ENCODE data around the gene RBP4. TPM values are rescaled to one million over a fixed set of nuclear protein-coding genes. Genes with fewer than 3 reads are reported as not detected.
A peak's percentile ranks its signal among the peaks of the same experiment; 100 is the strongest.

RBP4 gene
- total RNA-seq, 1 donor from 2014 or later, result 0.56 TPM

- H3K4me1 Mint-ChIP-seq (ENCODE audit: unreplicated experiment), result peaks cover 6% of the 10 kb centered on the region
- peaks cover 4% of the 10 kb centered on the region for H3K36me3 Mint-ChIP-seq (ENCODE audit: unreplicated experiment)
- H3K27ac Mint-ChIP-seq (ENCODE audit: unreplicated experiment), result no peak overlapping the region
- H3K9me3 Mint-ChIP-seq (ENCODE audit: unreplicated experiment), result no peaks in the 10 kb centered on the region
- H3K27me3 Mint-ChIP-seq (ENCODE audit: unreplicated experiment), result peaks cover 61% of the 10 kb centered on the region
- TF ChIP-seq CTCF (IDR thresholded peaks at IDR 0.05), result no peak
- peak overlapping the region; percentile 83 for H3K4me3 Mint-ChIP-seq (ENCODE audit: unreplicated experiment)
- no peak for DNase-seq (ENCODE audit: extremely low spot score, unreplicated experiment)
These were observed 33.5 kb downstream of the RBP4 start for GRCh38 chr10:93567277-93568104.

DNA sequence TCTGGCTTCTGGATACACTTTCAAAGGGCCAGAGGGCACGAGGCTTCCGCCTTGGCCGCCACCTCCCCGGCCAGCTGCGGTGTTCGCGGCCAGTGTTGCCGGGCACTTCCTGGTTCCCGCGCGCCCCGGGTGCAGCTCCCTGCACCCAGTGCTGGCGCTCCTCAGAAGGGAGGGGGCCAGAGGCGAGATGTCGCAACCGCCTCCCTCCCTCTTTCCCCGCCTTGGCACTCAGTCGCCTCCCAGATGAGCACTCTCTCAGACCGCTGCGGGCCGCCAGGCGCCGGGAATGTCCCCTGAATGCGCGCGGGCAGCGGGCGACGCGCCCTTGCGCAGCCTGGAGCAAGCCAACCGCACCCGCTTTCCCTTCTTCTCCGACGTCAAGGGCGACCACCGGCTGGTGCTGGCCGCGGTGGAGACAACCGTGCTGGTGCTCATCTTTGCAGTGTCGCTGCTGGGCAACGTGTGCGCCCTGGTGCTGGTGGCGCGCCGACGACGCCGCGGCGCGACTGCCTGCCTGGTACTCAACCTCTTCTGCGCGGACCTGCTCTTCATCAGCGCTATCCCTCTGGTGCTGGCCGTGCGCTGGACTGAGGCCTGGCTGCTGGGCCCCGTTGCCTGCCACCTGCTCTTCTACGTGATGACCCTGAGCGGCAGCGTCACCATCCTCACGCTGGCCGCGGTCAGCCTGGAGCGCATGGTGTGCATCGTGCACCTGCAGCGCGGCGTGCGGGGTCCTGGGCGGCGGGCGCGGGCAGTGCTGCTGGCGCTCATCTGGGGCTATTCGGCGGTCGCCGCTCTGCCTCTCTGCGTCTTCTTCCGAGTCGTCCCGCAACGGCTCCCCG, 34.4 kb downstream of the RBP4 start, which contains the start of gene FFAR4:
TSS of gene FFAR4 (plus strand) at position 231 of the 842 bp plus-strand sequence. CDS start at position 287, 56 bp downstream.
- no peak for TF ChIP-seq CTCF (IDR thresholded peaks at IDR 0.05)
- H3K27me3 Mint-ChIP-seq (ENCODE audit: unreplicated experiment), result peaks cover 52% of the 10 kb centered on the region
- H3K27ac Mint-ChIP-seq (ENCODE audit: unreplicated experiment), result peak within 1 kb of the TSS; percentile 52
- peak within 1 kb of the TSS; percentile 83 for H3K4me3 Mint-ChIP-seq (ENCODE audit: unreplicated experiment)
- H3K9me3 Mint-ChIP-seq (ENCODE audit: unreplicated experiment), result no peaks in the 10 kb centered on the region
- peaks cover 4% of the 10 kb centered on the region for H3K36me3 Mint-ChIP-seq (ENCODE audit: unreplicated experiment)
- peaks cover 6% of the 10 kb centered on the region for H3K4me1 Mint-ChIP-seq (ENCODE audit: unreplicated experiment)
- no peak for DNase-seq (ENCODE audit: extremely low spot score, unreplicated experiment)

DNA sequence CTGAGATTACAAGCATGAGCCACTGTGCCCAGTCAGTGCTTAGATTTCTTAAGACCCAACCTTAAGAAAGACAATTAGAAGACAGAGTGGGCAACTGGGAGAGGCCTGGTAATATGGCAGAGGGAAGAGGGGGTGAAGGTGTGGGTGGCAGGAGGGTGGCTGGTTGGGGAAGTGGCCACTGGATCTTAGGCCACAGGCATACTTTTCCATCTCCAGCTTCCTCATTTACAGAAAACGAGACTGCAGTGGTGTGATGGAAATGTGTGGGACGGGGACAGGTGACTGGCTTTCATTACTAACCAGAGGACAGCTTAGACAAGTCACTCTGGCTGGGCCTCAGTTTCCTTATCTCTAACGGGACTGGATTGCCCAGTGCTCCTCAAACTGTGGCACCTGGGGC, 35.6 kb downstream of the RBP4 start:
- H3K4me3 Mint-ChIP-seq (ENCODE audit: unreplicated experiment), result no peak overlapping the region
- H3K27ac Mint-ChIP-seq (ENCODE audit: unreplicated experiment), result no peak overlapping the region
- peaks cover 6% of the 10 kb centered on the region for H3K4me1 Mint-ChIP-seq (ENCODE audit: unreplicated experiment)

GRCh38 chr10:93560541-93560940, 40.5 kb downstream of the RBP4 start:
- Mint-ChIP-seq H3K9me3 (ENCODE audit: unreplicated experiment) (no peaks in the 10 kb centered on the region), H3K27ac (ENCODE audit: unreplicated experiment) (no peak overlapping the region), H3K4me1 (ENCODE audit: unreplicated experiment) (no peaks in the 10 kb centered on the region), H3K36me3 (ENCODE audit: unreplicated experiment) (no peaks in the 10 kb centered on the region), H3K4me3 (ENCODE audit: unreplicated experiment) (no peak overlapping the region), H3K27me3 (ENCODE audit: unreplicated experiment) (peaks cover 7% of the 10 kb centered on the region)
- DNase-seq (ENCODE audit: extremely low spot score, unreplicated experiment), result no peak
- no peak for TF ChIP-seq CTCF (IDR thresholded peaks at IDR 0.05)

More for the DNA sequence above, 35.6 kb downstream of the RBP4 start:
- peaks cover 40% of the 10 kb centered on the region for H3K27me3 Mint-ChIP-seq (ENCODE audit: unreplicated experiment)
- no peak for TF ChIP-seq CTCF (IDR thresholded peaks at IDR 0.05)
- no peak for DNase-seq (ENCODE audit: extremely low spot score, unreplicated experiment)
- H3K9me3 Mint-ChIP-seq (ENCODE audit: unreplicated experiment), result no peaks in the 10 kb centered on the region
- peaks cover 4% of the 10 kb centered on the region for H3K36me3 Mint-ChIP-seq (ENCODE audit: unreplicated experiment)

DNA sequence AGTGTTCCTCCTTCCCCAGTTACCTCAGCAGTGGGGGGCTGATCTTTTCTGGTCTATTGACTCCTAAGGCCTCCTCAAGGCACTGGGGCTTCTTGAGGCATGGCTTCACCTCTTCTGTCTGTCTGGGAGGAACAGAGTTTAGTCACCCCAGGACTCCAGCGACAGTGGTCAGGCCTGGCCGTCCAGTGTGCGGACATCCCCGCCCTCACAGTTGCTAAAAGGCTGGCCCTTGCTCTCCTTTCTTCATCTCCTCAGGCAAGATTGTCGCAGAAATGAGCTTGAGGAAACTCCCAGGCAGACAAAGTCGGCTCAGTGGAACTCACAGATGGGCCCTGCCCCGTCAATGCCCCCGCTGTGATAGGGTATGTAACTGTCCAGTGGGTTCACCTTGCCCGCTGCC, 41.5 kb downstream of the RBP4 start:
- Mint-ChIP-seq H3K4me3 (ENCODE audit: unreplicated experiment) (no peak overlapping the region), H3K36me3 (ENCODE audit: unreplicated experiment) (no peaks in the 10 kb centered on the region), H3K4me1 (ENCODE audit: unreplicated experiment) (peaks cover 5% of the 10 kb centered on the region), H3K9me3 (ENCODE audit: unreplicated experiment) (no peaks in the 10 kb centered on the region), H3K27me3 (ENCODE audit: unreplicated experiment) (peaks cover under 1% of the 10 kb centered on the region), H3K27ac (ENCODE audit: unreplicated experiment) (no peak overlapping the region)
- DNase-seq (ENCODE audit: extremely low spot score, unreplicated experiment), result no peak
- no peak for TF ChIP-seq CTCF (IDR thresholded peaks at IDR 0.05)

Data from osteocyte (in vitro differentiated cells).